K562 (cell line): ENCODE measurements around the gene USP49. TPM values are rescaled to one million over a fixed set of nuclear protein-coding genes. Genes with fewer than 3 reads are reported as not detected.
A peak's percentile ranks its signal among the peaks of the same experiment; 100 is the strongest.

Experiments
- HNRNPUL1 ChIP-seq: fragments of 200-400 bp; formaldehyde crosslinking; IDR thresholded peaks from 2 replicates; pipeline ENCODE4 v1.6.1; 2017; ENCODE audit warnings: low read length
- HSF4 ChIP-seq: fragments of 250-450 bp; sonication (Bioruptor Pico); IDR thresholded peaks from 2 replicates; pipeline ENCODE4 v2.1.2; 2022; ENCODE audit warnings: mild to moderate bottlenecking, moderate library complexity, borderline replicate concordance
- ILF3 ChIP-seq: fragments of 450-650 bp; IDR thresholded peaks from 2 replicates; pipeline ENCODE4 v1.6.1; 2018; ENCODE audit warnings: antibody characterized with exemption, mild to moderate bottlenecking, moderate library complexity, borderline replicate concordance
- JUNB ChIP-seq: fragments of 450-650 bp; formaldehyde crosslinking; conservative IDR thresholded peaks from 2 replicates; pipeline ENCODE4 v1.4.0; 2020; ENCODE audit warnings: mild to moderate bottlenecking
- KLF13 ChIP-seq: fragments of 450-650 bp; IDR thresholded peaks from 2 replicates; pipeline ENCODE4 v1.6.1; 2016; ENCODE audit warnings: missing genetic modification characterization, low read depth, mild to moderate bottlenecking, missing compliant biosample characterization, moderate library complexity, borderline replicate concordance
- MTA1 ChIP-seq: fragments of 450-650 bp; IDR thresholded peaks from 2 replicates; pipeline ENCODE4 v1.6.1; 2017; ENCODE audit warnings: borderline replicate concordance
- MYC ChIP-seq, 2 experiments: fragments of 250-450 bp in 1 of 2; sonication (Bioruptor Pico) in 1 of 2; IDR thresholded peaks; 2 replicates each; pipeline versions ENCODE4 v1.5.1 to v1.6.1; 2012 to 2021; ENCODE audit warnings: low read depth in 2 of 2, borderline replicate concordance in 1 of 2, improper control_type of control experiment in 1 of 2, low read length in 1 of 2, mild to moderate bottlenecking in 1 of 2, moderate library complexity in 1 of 2
- NFIX ChIP-seq: fragments of 250-450 bp; sonication (Bioruptor Pico); IDR thresholded peaks from 2 replicates; pipeline ENCODE4 v1.4.0; 2020; ENCODE audit warnings: low read depth, mild to moderate bottlenecking, moderate library complexity
- PHB ChIP-seq: fragments of 250-450 bp; sonication (Bioruptor Pico); IDR thresholded peaks from 2 replicates; pipeline ENCODE4 v1.5.0; 2021
- THRB ChIP-seq: fragments of 450-650 bp; formaldehyde crosslinking; conservative IDR thresholded peaks from 2 replicates; pipeline ENCODE4 v1.4.0; 2022; ENCODE audit warnings: mild to moderate bottlenecking, missing genetic modification characterization
- ZBTB8A ChIP-seq: fragments of 450-650 bp; IDR thresholded peaks from 2 replicates; pipeline ENCODE4 v1.6.1; 2018; ENCODE audit warnings: mild to moderate bottlenecking, moderate library complexity; ENCODE audit not compliant: partially characterized antibody
- polyA plus RNA-seq, 8 experiments: library from polyadenylated mRNA; depleted of rRNA in 4 of 8; stranded (reverse) in 5 of 8; unstranded in 3 of 8; fragments of >200 nt; fragmentation: Nextera tagmentation in 2 of 8; fragmentation: Illumina TruSeq in 1 of 8; extraction: Ambion mirVana in 2 of 8; extraction: Trizol in 1 of 8; gene quantifications; 2 replicates each; pipeline versions ENCODE4 v1.2.1 to v1.2.3, GENCODE V29; 2011 to 2014; ENCODE audit warnings: inconsistent platforms in 1 of 8, missing spikeins in 1 of 8
- total RNA-seq, 7 experiments: library from RNA; depleted of rRNA in 6 of 7; stranded (reverse); fragments of >200 nt in 6 of 7; fragmentation: Illumina TruSeq in 2 of 7; extraction: Trizol in 2 of 7; gene quantifications; 2 replicates each; pipeline versions ENCODE4 v1.2.1 to v1.2.3, GENCODE V29; 2011 to 2021; ENCODE audit warnings: low replicate concordance in 1 of 7
- TF ChIP-seq, protein P1 (sequence below), 2 experiments: fragments of 450-650 bp; conservative IDR thresholded peaks; 2 replicates each; pipeline ENCODE4 v1.6.1; 2017; ENCODE audit warnings: mild to moderate bottlenecking in 2 of 2, moderate library complexity in 2 of 2
- TF ChIP-seq, protein P2 (sequence below), 2 experiments: fragments of 200-800 bp in 1 of 2; sonication (Bioruptor generic) in 1 of 2; sonication (generic) in 1 of 2; formaldehyde crosslinking in 1 of 2; IDR thresholded peaks in 1 of 2; conservative IDR thresholded peaks in 1 of 2; 2 replicates each; pipeline versions ENCODE4 v1.5.0 to v1.6.1; 2016 to 2020; ENCODE audit warnings: missing compliant biosample characterization in 1 of 2, missing genetic modification characterization in 1 of 2, missing genetic modification reagents in 1 of 2
- TF ChIP-seq, protein P3 (sequence below): fragments of 250-450 bp; sonication (Bioruptor Pico); IDR thresholded peaks from 2 replicates; pipeline ENCODE4 v1.8.0; 2021; ENCODE audit warnings: moderate library complexity, mild to moderate bottlenecking, inconsistent platforms
- TF ChIP-seq, protein P4 (sequence below): fragments of 250-450 bp; sonication (Bioruptor Pico); IDR thresholded peaks from 2 replicates; pipeline ENCODE4 v1.5.0; 2021; ENCODE audit warnings: mild to moderate bottlenecking, moderate library complexity

USP49 gene
- total and polyA plus RNA-seq, 9 of the 15 experiments (the other 6 are each of a cell fraction or from before 2014, with no cell fraction given) = 1.0 to 9.9 (median 6.5) TPM

- TF ChIP-seq, protein P1, sequence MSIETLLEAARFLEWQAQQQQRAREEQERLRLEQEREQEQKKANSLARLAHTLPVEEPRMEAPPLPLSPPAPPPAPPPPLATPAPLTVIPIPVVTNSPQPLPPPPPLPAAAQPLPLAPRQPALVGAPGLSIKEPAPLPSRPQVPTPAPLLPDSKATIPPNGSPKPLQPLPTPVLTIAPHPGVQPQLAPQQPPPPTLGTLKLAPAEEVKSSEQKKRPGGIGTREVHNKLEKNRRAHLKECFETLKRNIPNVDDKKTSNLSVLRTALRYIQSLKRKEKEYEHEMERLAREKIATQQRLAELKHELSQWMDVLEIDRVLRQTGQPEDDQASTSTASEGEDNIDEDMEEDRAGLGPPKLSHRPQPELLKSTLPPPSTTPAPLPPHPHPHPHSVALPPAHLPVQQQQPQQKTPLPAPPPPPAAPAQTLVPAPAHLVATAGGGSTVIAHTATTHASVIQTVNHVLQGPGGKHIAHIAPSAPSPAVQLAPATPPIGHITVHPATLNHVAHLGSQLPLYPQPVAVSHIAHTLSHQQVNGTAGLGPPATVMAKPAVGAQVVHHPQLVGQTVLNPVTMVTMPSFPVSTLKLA (conservative IDR thresholded peaks at IDR 0.05) = peak; percentile 17 to 67; a peak in 3 of 4 replicates
- TF ChIP-seq NFIX (CRISPR knock-in tag) (no peak), ZBTB8A (no peak), MTA1 (peak; percentile 71; the same call in 1 of the 2 replicates), HNRNPUL1 (no peak), MYC (IDR thresholded peaks at IDR 0.05; ENCODE audit: low read depth, low read length) (peak; percentile 65; the same call in 1 of the 2 replicates), MYC (CRISPR knock-in tag; IDR thresholded peaks at IDR 0.05; ENCODE audit: borderline replicate concordance, low read depth) (no peak), KLF13 (tag) (no peak), JUNB (no peak), PHB (CRISPR knock-in tag) (peak; percentile 30; the same call in 1 of the 2 replicates), ILF3 (no peak), HSF4 (CRISPR knock-in tag) (0 out of 2 replicates have a peak, but pooled peaks have one; percentile 51), THRB (CRISPR knock-in tag) (0 out of 2 replicates have a peak, but pooled peaks have one; percentile 6)
- TF ChIP-seq, protein P2, sequence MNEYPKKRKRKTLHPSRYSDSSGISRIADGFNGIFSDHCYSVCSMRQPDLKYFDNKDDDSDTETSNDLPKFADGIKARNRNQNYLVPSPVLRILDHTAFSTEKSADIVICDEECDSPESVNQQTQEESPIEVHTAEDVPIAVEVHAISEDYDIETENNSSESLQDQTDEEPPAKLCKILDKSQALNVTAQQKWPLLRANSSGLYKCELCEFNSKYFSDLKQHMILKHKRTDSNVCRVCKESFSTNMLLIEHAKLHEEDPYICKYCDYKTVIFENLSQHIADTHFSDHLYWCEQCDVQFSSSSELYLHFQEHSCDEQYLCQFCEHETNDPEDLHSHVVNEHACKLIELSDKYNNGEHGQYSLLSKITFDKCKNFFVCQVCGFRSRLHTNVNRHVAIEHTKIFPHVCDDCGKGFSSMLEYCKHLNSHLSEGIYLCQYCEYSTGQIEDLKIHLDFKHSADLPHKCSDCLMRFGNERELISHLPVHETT (CRISPR knock-in tag; conservative IDR thresholded peaks at IDR 0.05 in 1 of 2, IDR thresholded peaks at IDR 0.05 in 1 of 2) = peak in 1 of 2 experiments; percentile 57; a peak in 2 of 4 replicates
- TF ChIP-seq, protein P3, sequence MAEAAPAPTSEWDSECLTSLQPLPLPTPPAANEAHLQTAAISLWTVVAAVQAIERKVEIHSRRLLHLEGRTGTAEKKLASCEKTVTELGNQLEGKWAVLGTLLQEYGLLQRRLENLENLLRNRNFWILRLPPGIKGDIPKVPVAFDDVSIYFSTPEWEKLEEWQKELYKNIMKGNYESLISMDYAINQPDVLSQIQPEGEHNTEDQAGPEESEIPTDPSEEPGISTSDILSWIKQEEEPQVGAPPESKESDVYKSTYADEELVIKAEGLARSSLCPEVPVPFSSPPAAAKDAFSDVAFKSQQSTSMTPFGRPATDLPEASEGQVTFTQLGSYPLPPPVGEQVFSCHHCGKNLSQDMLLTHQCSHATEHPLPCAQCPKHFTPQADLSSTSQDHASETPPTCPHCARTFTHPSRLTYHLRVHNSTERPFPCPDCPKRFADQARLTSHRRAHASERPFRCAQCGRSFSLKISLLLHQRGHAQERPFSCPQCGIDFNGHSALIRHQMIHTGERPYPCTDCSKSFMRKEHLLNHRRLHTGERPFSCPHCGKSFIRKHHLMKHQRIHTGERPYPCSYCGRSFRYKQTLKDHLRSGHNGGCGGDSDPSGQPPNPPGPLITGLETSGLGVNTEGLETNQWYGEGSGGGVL (CRISPR knock-in tag) = no peak
- TF ChIP-seq, protein P4, sequence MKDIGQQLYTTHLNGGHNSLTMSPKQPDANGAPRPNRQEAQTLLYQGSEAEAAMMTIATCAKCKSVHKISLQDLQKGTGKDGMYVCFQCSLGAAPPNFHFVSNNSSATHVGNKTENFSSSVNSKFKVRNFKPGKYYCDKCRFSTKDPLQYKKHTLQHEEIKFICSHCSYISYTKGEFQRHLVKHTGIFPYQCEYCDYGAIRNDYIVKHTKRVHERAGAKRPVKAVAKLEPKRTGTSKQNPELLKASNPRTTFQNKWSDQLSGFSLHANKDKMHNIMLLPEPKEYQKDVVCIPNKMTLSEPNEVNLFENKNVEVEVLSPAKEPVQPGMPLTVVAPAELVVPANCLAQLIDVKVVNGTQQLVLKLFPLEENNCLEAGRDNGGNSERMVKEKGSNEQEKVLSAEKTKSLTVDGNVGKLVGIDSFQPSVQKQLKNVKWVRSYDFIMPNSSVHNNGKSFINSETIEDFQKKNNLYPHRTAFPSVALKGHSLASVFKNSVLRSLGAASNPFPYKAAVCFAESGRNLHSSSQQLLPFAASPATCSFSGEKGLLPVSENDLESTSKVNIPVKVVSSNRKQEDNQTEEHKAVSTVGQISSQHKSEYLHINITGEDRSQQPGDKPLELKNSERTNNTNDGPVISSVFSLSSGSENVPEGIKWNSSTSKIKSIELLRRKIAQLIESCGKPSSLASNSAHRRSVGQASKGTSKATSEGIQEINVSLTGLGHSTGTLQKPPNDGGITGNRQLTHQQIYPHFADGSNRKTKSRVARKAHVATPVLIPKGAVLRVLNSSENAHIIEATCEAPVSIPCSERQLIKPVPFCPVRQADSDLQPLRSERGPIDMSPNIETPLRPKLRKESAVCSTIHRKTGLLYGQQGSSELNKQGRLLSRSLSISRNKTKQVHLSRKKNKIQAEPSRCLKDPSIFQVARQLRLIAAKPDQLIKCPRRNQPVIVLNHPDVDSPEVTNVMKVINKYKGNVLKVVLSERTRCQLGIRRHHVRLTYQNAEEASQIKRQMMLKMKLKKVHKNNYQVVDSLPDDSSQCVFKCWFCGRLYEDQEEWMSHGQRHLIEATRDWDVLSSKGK = no peak
Measured at GRCh38 chr6:41936073-41936837, 41.1 kb upstream of the USP49 start (continued).
